Stimulated activated CD8-positive, alpha-beta memory T cell treated with anti-CD3 and anti-CD28 coated beads, Interleukin-7, amount 100 ng/mL, for 48 hours (primary cell): ENCODE results near the gene ALDH1A3.

Experiments used
- DNase-seq, 2 donors: peaks; one replicate each; pipeline ENCODE4 v3.0.0-alpha.2; 2020; ENCODE audit warnings: low read depth in 1 of 2; ENCODE audit errors: extremely low read depth in 1 of 2

Gene ALDH1A3

DNA sequence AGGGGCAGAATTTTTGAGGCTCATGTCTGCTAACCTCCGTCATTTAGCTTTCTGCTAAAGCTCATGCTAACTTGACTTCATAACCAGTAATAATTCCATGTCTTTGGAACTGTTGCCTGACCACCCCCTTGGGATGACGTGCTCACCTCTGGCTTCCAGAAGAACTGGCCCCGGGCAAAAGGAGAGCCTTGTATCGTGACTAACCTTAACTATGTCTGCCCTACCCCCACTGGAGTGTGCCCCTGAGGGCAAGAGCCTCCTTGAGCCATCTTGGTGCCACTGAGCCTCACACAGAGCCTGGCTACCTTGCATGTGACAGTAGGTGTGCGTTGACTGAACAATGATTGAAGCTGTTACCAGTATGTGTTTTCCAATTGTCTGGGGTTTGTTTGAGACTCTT is 44.3 kb downstream of the ALDH1A3 start:
- DNase-seq, result no peak

DNA sequence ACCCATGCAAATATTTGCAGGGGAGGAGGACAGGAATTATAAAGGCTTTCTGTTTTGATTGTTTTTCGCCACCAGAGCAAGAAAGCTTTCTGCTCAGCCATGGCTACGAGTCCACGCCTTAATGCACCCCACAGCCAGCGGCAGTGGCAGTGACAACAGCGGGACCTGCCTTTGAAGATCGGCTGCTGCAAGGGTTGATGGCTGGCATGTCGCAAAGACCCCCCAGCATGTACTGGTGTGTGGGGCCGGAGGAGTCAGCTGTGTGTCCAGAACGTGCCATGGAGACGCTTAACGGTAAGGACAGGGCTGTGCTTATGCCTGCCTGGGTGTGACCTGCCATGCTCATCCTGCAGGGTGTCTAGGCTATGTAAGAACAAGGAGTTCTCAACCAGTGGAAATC is 44.8 kb downstream of the ALDH1A3 start:
- no peak for DNase-seq

DNA sequence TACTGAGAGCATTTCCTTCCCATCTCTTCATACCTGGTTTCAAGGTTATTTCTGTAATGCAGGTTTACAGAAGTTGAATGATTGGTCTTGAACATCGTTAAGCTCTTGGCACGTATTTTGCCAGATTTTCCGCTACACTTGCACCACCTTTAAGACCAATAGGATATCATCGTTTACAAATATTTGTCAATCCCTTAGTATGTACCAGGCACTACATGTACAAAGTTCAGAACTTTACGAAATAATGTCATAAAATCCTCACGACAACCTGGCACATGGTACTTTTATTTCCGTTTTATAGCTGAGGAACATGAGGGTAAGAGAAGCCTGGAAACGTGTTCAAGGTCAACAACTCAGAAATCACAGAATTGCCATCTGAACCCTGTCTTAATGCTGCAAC is 45.8 kb downstream of the ALDH1A3 start:
- no peak for DNase-seq

DNA sequence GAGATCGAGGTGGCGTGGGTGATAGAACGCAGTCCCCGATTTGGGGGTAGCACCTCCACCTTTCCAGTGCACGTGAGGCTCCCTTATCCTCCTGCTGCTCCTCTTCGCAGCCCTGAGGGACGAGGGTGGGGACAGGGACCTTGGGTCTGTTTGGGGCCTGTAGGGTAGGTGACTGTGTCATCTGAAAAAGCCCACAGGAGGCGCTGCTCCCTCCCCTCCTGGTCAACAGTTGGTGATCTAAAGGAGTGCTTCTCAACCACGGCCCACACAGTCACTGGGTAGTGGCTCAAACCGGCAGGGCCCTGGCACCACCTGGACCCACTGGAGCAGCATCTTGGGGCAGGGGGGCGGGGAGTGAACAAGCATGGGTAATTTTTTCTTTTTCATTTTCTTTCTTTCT is 46.6 kb downstream of the ALDH1A3 start:
- DNase-seq, result no peak

DNA sequence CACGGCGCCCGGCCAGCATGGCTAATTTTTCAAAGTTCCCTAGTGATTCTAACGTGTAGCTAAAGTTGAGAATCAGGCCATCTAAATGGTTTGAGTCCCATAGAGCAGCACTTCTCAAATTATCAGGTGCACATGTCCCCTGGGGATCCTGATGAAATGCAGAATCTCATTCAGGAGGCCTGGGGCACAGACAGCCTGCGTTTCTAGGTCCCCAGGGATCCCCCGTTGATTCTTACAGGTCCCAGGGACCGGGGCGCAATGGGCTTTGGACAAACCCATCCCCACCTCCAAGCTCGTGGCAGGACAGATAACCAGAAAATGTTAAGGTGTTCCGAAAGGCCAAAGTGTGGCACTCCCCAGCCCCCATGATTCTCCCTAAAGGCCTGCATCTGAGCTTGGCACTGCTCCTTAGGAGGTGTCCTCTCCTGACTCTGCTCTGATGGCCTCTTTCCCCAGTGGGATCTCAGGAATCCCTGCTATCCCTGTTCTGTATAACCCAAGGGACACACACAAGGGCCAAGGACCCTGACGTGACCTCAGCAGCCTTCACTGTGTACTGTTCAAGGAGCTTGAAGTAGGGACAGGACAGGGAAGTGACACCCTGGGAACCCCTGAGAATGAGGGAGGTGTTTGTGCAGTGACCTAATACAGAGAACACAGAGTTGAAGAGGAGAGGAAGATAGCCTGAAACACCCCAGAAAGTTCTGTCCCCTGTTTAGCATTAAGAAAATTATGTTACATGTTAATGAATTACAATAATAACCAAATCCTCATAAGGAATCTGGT is 47.5 kb downstream of the ALDH1A3 start:
- no peak for DNase-seq

DNA sequence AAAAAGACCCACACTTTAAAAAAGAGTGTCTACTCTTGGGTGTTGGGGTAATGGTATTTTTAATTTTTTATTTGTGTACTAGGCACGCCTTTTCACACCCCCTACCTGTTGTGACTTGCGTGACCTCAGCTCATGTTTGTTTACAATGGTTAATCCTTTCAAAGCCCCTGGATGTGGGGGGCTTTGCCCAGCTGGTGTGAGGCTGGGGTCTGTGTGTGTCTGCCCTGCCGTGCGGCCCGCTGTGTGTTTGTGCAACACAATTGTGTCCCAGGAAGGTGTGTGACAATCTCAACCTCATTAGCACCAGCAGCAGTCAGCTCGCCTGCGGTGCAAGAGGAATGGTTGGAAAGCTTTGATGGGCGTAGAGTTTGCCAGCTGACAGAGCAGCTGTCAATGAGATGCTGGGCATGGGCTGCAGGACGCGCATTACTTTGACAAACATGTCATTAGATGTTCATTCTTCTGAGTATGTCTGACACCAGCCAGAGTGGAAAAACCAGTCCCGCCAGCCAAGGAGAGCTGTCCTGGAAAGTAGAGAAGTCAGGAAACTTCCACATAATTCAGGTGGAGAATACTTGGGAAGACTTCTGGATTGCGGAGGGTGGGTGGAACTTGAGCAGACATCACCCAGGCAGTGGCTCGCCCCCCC is 49.1 kb downstream of the ALDH1A3 start:
- no peak for DNase-seq

DNA sequence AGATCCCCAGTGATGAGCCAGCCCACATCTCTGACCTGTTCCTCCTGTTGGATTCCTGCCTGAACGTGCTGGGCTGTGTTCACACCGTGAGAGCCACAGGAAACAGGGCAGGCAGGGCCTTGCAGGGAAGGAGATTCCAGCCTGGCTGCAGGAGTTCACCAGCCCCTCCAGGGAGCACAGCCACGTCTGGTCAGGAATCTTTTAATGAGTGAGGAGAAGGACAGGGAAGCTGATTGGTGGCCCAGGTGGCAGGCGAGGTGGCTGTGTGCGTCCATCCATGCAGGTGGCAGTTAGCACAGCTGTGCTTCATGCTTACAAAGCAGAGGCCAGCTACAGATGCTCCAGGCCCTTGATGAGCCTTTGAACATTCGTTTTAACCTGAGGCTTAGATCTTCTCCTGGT is 50.0 kb downstream of the ALDH1A3 start:
- no peak for DNase-seq

DNA sequence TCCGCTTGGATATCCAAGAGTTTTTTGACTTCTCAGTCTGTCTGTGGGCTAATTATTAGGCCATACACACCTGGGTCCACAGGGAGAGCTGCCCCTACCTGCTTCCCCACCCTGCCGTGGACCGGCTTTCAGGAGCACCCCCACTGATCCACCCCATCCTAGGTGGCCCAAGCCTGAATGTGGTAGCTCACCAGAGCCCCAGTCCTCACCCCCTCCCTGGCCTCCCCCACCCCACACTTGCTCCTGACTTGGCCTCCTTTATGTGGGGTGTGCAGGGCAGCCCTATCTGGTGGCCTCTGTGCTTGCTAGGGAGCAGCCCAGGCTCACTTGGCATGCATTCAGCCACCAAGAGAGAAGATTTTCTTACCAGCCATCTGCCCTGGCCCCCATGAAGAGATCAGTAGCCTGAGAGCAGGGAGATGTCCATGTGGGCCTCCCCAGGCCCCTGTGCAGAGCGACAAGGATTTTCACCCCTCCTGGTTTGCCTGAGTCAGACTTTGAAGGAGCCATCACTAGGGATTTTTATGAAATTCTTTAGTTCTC is 50.7 kb downstream of the ALDH1A3 start:
- DNase-seq, result no peak

DNA sequence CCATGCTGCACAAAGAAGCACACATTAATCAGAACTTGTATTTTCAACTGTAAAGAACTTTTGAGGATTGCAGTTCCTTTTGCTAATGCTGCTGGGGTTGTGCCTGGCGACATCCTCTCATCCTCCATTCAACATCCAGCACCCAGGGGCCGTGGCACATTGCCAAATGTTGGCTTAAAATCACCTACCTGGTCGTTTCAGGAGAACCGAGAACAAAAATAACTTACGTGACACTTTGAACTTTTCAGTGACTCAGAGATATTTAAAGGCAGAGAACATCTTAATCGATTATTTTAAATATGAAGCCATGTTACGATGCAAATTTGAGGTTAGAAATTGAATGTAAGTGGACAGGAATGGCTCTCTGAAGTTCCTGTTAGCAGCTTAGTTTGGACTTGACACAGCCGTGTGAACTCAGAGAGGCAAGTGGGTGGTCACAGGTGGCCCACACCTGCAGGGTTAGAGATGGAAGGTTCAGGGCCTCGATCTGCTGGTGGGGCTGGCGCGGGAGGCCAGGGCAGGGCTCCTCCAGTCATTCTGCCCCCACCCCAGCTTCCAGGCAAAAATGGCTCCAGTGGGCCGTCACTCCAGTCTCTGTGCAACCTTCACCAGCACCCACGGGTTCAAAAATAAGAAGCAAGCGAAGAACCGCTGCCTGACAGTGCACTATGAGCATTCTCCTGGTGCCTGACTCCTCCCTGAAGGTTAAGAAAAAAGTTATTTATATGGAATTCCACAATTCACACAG is 51.7 kb downstream of the ALDH1A3 start:
- no peak for DNase-seq

DNA sequence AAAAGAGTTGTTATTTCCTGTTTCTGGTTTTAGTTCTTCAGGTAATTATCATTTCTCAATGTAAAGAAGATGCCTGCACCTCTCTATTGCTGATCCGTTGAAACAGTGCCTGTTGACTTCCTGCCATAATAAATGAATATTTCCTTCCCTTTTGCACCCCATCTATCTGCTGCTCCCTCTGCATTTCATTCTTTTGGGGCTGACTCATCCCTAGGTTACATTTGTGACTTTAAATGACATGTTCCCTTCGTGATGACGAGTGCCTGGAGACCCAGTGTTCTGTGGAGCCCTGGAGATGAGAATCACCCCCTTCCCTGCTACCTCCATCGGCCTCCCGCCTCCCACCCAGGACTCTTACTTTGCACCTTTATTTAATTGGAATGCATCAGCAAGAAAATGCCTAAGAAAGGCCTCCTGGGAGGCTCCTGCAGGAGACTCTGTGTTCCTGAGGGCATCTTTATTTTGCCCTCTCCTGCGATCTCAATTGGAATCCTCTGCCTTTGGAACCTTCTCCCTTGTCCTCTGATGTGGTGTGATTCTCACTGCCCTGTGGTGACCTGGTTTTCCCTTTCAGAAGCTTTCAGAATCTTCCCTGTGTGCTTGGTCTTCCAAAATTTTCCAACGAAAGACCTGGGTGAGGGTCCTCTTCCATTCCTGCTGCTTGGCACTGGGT is 53.2 kb downstream of the ALDH1A3 start:
- no peak for DNase-seq

DNA sequence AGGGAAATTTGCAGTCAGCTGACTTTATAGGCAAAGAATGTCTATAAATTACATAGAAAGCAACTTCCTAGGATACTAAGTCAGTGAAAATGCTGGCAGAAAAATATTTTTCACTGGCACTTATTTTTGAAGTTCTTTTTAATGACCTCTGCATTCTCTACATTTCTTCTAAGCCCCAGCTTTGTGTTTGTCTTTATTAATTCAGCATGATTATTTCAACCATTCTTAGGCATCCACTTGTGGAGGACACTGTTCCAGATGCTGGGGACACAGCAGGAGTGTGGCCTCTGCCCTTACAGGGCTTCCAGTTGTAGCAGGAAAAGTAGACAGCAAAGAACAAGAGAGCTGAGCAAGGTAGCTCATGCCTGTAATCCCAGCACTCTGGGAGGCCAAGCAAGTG is 54.5 kb downstream of the ALDH1A3 start:
- DNase-seq, result no peak

DNA sequence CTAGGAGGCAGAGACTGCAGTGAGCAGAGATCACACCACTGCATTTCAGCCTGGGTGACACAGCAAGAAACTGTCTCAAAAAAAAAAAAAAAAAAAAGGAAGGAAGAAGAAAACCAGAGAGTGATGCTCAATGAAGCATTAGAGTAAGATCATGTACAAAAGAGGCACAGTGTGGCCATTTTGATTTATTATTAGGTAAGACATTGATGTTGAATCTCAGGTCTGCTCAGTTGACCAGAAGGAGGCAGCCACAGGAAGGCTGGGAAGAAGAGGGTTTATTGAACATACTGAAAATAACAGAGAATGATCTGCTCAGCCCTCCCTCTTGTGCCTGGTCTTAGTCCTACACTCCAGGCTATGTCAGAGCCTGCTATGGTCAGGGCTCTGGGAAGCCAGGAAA is 55.1 kb downstream of the ALDH1A3 start:
- no peak for DNase-seq

DNA sequence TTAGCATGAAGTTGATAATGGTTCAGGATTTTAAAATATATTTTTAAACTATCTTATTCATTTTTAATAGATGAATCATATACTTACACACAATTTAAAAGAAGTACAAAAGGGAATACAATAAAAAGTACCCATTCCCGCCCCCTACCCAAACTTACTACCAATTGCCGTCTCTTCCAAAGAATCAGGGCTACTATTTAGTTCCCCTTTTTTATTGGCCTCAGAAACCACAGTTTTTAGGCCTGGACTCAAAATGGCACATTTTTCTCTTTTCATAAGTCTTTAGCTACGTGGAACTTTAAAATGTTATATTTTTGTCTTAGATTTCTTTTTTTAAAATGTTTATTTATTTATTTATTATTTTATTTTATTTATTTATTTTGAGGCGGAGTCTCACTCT is 57.5 kb downstream of the ALDH1A3 start:
- DNase-seq, result no peak

DNA sequence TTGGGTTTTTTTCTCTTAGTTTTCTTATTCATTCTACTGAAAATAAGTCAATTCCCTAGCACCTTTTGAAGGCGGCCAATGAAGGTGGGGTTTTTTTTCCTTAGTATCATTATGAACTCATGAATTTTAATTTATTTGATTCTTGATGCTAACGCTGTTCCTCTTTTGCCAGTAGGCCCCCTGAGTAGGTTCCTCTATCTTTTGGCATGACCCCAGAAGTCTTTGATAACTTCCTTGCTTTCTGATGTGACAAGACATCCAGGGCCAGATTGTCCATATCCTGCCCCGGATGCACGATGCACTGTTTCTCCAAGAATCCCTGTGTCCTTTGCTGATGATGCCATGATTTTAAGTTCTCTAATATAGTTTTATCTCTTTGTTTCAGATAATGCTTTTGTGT is 60.2 kb downstream of the ALDH1A3 start:
- DNase-seq, result no peak

DNA sequence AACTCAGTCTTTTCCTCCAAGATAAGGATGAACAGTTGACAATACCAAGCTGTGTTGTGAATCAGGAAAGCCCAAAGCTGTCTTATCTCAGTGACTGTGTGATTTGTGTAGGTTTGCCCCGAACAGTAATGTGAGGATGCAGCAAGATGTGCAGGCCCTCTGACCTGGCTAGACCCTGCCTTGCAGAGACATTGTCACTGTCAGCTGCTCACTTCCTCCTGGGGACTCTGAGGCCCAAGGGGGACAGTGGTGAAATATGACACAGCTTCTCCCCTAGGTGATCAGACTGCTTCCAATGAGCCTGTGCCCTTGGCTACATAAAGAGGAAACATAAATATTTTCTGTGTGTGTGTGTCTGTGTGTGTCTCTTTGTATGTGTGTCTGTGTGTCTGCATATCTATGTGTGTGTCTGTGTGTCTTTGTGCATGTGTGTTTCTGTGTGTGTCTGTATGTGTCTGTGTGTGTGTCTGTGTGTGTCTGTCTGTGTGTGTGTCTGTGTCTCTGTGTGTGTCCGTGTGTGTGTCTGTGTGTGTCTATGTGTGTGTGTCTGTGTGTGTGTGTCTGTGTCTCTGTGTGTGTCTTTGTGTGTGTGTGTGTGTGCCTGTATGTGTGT is 61.2 kb downstream of the ALDH1A3 start:
- no peak for DNase-seq

DNA sequence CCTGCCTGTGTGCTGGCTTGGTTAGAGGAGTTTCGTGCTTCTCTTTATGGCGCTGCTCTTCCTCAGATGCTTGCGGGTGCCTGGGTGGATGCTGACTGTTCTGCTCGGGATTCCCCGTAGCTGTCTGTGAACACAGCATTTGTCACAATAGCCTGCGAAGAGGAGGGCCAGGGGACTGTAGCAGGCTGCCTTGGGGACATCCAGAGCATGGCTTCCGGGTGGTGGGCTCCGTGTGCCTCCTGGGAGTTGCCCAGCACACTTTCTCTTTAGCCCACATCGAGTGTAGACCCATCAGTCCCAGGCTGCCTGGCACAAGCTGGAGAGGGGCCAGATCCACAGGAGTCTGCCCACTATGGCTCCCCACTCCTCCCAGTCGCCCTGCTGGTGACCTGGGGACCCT is 61.9 kb downstream of the ALDH1A3 start:
- no peak for DNase-seq

DNA sequence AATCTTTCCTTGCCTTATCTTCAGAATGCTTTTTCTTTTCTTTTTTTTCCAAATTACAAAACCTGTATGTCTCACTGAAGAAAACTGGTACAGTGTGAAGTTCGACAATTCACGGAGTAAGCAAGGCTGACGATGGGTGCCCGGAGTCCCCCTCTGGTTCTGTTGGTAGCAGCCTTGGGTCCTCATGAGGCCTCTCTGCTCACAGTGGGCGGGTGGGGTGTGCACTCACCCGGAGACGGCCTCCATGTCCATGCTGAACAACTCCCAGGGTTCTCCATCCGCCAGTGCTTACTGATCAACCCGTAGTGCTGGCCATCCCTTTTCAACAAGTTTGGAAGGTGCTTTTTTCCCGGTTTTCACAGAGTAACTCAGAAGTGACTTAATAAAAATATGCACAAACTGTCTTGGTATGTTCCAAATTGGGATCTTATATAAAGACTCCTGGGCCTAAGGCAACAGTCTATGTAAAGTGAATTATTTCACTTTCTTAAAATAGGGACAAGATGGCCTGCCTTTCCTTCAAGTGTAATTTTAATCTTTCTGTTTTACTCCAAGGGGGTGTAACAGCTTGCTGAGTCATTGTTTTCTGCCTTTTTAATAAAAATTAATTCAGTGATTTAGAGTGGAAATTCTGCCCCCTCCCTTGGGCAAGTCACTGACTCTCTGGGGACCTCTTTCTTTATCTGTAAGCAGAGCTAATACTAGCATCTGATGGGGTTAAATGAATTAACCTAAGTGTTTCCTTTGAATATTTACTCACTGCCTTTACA is 63.2 kb downstream of the ALDH1A3 start:
- DNase-seq, result no peak

DNA sequence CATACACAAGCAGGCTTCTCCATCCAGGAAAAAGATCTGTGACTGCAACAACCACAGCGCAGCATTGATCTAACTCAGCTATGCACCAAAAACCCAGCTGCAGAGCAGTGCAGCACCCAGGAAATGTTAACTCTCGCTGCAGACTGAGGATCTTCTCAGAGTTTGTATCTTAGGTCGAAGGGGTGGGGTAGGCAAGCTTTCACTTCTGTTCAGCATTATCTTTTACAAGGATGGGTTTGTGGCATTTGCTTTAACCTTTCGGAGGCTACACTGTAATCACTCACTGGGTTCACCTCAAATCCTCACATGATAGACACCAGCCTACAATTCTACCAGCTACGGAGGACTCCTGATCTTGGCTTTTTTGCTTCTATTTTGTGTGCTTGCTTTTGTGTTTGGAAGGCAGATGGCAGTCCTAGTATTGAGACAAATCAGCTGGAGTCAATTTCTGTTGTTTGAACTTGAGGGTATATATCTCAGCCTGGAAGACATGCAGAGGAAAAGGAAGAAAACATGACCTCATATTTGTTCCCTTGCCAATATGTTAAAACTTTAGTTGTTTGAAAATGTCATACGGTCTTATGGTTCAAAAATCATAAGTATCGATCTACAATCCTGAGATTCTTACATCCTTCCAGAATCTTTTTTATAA is 64.7 kb downstream of the ALDH1A3 start:
- no peak for DNase-seq

DNA sequence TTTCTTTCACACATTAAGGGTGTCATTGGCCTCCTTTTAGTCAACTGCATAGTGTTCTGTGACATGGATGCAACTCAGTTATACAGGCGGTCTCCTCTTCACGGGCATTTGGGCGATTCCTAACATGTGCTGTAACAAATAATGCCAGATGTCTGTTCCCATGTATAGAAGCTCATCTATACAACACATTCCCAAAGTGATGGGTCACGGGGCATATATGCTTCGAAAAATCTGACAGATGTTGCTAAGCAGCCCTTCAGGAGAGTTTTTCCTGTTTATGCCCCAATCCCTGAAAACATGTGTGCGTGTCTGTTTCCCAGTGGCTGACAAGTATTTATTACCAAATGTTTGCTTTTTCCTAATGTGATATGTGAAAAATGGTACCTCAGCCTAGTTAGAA is 65.4 kb downstream of the ALDH1A3 start:
- DNase-seq, result no peak
